Measurements from ENCODE around the gene TMEM184A.

Gene TMEM184A

DNA sequence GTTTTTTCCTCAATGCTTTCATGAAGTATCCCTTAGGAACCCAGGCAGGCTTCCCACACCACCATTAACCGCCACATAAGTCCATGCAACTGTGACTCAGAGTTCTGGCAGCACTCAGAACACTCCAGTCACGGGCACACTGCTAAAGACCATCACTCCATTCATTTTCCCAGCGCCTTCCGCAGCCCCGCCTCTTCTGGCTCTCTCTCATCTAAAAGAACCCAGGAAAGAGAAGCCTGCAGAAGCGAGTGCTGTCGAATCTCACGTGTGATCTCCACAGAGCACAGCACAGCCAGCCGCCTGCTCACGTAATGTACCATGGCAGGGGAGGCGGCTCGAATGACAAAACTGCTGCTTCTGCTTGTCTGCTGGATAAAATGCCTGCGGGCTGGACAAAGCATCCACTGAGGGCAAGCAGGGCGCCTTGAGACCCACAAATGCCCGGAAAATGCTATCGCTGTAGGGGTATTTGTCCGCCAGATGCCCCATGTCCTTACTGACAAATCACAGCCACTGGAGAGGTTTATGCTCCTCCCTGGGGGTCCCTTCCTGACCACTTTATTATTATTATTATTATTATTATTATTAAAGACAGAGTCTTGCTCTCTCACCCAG is 12.0 kb upstream of the TMEM184A start:
- no peak for DNase-seq (ENCODE audit: low read depth in 2 of 2)

DNA sequence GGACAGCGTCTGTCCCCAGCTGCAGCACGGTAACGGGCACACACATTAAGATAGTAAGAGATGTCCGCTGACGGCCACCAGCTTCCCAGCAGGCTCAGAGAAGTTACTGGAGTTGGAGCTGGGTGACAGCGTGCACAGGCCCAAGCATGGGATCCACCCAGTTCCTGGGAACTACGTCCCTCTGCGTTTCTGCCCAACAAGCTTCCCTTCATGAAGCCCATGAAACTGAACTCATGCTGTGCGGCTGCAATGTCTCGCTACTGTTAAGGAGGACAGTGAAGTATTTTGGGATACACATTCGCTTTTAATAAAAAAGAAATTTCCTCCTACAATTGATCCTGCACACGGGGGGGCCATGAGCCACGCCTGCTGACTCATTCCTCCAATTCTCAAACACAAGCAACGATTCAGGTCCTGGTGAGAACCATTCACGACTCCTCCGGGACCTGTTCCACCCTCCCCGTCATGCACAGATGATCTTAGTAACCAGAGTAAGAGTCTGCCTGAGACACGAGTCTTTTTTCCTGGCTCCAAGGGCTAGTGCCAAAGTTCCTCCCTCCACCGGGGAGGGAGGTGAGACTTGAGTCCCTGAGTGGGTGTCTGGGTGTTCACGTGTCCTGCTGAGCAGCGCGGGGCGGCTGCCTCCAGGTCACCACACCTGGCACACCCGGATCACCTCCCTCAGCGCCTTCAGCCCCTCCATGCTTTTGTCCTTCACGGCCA is 11.2 kb upstream of the TMEM184A start:
- DNase-seq (ENCODE audit: low read depth in 2 of 2), result no peak

DNA sequence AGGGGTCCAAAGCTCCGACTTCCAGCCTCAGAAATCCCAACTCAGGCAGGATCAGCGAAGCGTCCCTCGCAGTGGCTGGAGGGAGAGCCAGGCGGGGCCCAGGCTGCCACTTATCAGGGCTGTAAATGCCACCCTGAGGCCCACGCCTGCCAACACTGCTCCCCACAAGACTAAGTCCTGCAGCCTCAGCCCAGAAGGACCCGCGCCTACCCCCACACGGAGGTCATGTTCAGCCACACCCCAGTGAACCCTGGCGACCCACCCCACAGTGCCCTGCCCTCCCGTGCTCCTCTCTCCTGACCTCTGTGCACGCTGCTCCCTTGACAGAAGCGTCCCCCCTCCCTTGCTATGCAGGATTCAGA is 10.7 kb upstream of the TMEM184A start:
- DNase-seq (ENCODE audit: low read depth in 2 of 2), result no peak

DNA sequence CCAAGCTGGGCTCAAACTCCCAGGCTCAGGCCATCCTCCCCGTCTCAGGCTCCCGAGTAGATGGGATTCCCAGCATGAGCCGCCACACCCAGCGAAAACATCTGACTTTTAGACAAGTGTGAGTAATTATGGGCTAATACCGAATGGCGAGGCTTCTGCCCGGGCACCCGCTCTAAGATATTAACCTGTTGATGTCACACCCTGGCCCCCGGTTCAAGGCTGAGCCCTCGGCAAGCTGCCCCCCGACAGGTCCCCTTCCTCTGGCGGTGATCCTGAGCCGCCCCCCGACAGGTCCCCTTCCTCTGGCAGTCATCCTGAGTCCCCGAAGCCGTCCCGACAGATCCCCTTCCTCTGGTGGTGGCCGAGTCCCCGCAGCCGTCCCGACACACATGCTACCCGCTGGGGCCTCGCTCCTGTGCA is 8.6 kb upstream of the TMEM184A start:
- no peak for DNase-seq (ENCODE audit: low read depth in 2 of 2)

DNA sequence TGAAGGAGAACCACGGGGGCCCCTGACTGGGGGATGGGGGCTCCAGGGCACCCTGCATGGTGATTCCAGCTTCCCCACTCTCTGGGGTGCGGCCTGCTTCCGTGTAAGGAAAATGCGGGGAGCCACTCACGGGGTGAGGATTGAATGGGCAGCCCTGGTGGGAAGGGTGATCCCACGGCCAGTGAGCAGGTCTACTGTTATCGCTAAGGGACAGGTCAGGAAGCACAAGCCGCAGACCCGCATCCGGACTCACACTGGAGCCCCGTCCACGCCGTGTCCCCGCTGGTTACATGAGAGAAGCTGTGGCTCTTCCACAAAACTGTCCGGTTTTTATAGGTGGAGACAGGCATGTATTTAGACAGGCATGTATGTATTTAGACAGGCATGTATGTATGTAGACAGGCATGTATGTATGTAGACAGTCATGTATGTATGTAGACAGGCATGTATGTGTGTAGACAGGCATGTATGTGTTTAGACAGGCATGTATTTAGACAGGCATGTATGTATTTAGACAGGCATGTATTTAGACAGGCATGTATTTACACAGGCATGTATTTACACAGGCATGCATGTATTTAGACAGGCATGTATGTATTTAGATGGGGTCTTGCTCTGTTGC is 8.1 kb upstream of the TMEM184A start:
- no peak for DNase-seq (ENCODE audit: low read depth in 2 of 2)

DNA sequence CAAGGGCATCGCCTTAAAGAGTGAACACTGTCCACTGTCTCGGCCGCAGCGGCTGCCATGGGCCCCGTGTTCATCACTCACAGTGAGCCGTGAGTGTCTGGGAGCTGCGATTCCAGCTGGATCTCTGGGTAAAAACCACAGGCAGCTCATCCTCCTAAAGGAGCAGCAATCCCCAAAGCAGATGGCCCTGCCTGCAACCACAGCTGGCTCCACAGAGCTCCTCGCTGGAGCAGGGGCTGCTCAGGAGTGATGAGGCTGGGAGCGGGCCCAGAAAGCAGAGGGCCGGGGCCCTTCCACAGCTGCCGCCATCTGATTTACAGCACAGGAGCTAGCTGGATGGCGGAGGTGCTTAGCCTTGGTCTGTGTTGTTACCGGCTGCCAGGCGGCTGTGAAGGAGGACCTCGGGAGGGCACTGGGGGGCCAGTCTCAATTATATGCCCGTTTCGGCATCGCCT is 6.6 kb upstream of the TMEM184A start:
- no peak for DNase-seq (ENCODE audit: low read depth in 2 of 2)

DNA sequence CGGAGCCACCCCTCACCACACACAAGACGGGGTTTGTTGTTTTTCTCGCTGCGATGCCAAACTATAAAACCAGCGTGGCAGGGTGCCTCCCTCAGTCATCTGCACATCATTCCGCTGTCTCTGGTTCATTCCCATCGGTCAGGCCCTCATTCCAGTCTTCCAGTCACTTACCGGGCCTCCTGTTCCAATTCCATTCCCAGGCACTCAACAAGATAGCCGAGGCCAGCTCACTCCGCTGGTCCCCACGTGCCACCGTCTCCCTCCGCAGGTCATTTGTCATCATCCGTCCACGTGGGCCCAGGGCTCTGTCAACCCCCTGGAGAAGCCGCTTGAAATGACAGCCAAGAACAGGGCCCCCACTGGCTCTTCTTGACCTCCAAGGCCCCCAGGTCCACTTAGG is 6.1 kb upstream of the TMEM184A start:
- DNase-seq (ENCODE audit: low read depth in 2 of 2), result no peak

DNA sequence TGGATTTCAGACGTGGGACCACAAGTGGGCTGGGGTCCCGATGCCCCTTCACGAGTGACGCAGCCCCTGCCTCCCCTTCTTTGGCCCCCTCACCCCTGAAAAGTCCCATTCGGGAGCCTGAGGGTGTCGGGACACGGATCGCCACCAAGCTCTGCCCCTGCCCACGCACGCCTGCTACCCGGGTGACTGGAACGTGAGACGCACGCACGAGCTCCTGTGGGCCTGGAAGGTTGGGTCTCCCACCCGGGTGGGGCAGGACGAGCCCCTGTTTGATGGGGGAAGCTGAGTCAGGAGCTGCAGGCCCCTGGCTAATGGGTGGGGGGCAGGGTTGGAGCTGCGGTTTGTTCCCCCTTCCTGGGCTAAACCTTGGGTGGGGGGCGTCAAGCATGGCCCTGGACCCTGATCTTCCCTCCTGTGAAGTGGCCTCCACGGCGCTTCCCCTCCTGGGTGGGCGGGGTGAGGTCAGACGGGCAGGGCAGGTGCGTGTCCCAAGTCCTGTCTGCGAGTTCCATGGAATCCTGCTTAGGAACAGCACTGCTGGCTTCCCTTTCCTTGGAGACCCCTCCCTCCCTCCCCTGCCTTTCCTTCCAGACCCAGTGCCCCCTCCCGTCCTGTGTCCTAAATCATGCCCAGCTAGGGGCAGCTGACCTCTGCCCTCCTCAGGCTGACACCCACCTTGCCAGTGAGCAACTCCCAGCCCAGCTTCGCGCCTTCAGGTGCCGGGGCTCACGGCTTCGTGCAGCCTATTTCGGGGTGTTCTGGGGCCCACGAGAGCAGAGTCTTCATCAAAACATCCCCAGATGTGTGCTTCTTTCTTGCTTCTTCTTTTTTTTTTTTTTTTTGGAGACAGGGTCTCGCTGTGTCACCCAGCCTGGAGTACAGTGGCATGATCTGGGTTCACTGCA is 5.3 kb upstream of the TMEM184A start:
- DNase-seq (ENCODE audit: low read depth in 2 of 2), result no peak

DNA sequence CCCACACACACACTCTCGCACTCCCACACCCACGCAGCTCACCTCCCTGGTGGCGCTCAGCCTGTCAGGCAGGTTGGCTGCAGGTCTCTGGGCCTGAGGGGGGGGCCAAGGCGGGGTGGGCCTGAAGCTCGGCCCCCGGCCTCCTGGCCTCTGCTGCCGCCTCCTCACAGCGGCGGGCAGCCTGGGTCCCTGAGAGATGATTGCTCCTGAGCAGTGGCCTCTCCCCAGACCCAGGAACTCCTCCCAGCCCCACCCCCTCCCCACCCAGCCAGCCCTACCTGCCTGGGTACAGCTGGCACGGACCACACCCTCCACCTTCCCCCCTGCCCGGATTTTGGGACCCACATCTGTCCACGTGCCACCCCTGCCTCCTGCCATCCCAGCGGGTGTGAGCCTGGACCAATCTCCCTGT is 4.6 kb upstream of the TMEM184A start:
- DNase-seq (ENCODE audit: low read depth in 2 of 2), result no peak

DNA sequence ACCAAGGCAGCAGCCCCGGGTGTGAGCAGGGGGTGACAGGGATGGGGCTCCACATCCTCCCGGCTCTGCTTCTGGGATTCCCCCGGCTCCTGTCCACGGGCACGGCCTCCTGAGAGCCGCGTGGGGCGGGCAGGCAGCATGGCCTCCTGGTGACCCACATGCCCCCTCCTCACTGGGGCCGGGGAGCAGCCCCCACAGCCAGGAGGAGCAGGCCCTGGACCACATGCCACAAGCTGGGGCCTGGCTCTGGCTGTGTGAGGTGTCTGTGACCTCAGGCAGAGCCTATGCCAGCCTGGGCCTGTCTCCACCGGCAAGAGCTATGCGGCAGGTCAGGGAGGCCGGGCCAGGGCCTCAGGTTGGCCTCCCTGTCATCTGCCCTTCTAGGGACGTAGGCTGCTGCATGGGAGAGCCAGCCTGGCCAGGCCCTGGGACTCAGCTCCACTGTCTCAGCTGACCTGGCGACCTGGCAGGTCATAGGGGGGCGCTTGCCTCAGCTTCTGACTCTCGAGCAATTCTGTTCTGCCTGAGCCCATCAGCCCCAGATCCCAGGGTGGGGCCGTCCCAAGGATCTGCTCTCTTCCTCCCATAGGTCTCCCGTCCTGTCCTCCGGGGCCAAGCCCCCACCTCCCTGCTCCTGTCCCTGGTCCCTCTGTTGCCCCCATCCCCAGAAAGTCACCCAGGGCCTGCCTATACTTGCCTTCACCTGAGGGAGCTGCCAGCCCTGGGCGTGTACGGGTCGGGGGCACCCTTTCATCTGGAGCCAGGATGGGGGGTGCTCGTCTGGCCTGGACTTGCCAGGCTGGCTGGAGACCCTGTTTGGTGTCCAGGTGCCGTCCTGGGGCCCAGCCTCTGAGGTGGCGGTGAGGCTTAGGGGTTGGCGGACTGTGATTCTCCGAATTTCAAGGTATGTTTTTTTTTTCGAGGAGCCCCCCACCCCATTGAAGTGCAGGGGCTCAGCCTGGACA is 3.9 kb upstream of the TMEM184A start:
- DNase-seq (ENCODE audit: low read depth in 2 of 2), result no peak

DNA sequence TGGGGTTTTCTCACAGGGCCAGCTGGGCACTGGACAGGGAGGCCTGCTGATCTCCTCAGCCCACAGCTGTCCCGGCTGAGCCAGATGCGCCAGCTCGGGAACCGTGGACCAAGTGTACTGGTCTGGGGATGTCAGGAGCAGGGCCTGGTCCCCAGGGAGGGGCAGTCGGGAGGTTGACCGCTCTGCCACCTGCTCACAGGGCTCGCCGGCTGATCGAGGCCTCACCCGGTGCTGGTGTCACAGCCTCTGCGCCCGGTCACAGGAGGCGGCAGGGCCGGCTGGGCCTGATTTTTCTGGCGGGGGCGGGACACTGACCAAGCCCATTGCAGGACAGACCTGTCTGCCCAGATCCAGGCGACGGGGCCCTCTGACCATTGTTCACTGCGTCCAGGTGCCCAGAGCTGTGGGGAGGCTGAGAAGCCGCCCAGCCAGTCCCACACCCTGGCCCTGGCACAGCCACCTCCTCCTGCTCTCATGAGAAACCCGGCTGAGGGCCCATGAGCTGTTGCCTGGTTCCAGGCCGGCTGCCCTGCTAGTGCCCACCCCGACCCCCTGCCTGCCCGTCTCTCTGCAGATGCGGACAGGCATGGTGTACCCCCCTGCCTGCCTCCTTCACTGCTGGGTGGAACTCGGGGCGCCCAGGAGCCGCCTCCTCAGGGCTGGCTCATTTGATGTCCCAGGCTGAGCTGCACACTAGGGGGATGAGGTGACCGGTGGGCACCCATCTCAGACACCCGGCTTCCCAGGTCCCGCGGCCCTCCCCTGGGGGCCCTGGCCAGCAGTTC is 3.0 kb upstream of the TMEM184A start:
- no peak for DNase-seq (ENCODE audit: low read depth in 2 of 2)

DNA sequence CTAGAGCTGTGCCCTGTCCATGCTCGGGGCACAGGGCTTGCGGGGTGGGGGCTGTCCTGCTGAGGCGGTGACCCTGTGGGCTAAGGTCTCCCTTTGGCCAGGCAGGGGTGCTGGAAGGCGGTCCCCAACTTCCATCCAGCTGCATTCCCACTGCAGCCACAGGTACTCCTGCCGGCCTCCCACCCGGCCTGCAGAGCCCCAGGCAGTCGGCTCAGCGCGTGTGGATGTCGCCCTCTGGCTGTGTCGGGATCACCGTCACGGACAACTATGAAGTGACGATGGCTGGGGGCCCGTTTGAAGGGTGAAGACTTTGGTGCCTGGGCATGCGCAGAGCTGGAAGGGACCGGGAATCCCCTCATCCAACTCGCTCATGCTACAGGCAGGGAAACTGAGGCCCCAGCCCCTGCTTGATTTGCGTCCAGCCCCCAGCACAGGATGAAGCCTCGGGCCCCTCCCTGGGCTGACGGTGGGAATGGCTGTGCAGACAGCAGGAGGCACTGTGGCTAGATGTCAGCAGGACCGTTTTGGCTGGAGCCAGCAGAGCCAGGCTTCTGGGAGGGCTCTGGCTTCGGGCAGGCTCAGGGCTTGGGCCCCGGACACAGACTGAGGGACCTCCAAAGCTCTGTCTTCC is 2.3 kb upstream of the TMEM184A start:
- no peak for DNase-seq (ENCODE audit: low read depth in 2 of 2)

DNA sequence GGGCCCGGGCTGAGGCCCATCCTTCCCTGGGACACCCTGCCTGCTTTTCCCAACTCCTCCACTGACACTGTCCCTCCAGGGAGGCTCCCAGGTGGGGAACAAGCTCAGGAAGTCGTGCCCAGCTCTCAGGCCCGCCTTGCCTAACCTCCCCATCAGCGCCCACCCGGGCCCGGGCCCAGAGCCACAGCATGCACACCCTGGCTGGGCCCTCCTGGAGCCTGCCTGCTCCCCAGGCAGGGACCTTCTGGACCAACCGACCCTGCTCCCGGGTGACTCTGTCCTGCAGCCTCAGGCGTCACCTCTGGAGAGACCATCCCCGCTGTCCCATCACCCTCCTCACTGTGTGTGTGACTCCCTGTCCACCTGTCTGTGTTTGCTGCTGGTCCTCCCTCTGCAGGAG is 1.8 kb upstream of the TMEM184A start:
- DNase-seq (ENCODE audit: low read depth in 2 of 2), result no peak

DNA sequence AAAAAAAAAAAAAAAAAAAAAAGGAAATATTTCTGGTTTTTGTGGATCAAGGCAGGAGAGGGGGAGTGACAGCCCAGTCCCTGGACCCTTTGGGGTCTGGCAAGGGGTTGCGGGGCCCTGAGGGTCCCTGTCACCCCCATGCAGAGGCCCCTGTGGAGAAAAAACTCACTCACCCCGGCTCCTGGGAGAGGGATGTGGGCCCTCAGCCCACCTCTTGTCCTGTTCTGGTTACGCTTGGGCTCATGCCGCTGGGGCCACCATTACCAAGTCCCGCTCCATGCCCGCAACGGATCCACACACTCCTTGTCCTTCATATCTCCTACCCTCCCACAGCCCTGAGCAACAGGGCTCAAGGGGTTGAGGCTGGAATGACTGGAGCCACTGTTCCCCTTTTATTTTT is 1.0 kb upstream of the TMEM184A start:
- no peak for DNase-seq (ENCODE audit: low read depth in 2 of 2)

DNA sequence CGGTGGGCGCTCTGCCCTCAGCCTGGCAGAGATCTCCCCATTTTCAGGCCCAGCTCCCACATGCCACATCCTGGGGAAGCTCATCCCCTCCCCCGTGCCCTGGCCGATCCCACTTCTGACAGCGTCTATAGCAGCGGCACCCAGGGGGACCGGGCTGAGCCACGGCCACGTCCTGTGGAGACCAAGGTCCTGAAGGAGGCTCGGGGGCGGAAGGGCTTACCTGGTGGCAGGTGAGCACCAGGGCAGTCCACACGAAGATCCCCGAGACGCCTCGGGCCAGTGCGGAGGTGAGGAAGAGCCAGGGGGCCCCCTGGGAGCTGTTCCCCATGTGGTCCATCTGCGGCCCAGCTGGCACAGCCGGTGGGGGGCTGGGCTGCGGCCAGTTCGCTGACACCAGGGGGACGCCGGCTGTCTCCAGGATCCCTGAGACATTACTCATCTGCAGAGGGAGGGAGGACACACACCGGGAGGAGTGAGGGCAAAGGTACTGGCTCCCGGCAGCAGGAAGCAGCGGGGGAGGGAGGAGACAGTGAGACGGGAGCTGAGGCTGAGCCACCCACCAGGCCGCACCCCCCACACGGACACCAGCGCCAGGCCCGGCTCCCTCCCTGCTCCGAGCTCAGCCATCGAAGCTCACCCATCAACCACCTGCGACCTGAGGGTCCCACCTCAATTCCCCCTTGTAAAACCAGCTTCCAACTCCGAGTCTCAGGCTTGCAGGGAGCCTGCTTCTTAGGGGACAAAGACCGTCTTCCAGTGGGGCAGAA is 776 bp downstream of the TMEM184A start:
- DNase-seq (ENCODE audit: low read depth in 2 of 2), result no peak

DNA sequence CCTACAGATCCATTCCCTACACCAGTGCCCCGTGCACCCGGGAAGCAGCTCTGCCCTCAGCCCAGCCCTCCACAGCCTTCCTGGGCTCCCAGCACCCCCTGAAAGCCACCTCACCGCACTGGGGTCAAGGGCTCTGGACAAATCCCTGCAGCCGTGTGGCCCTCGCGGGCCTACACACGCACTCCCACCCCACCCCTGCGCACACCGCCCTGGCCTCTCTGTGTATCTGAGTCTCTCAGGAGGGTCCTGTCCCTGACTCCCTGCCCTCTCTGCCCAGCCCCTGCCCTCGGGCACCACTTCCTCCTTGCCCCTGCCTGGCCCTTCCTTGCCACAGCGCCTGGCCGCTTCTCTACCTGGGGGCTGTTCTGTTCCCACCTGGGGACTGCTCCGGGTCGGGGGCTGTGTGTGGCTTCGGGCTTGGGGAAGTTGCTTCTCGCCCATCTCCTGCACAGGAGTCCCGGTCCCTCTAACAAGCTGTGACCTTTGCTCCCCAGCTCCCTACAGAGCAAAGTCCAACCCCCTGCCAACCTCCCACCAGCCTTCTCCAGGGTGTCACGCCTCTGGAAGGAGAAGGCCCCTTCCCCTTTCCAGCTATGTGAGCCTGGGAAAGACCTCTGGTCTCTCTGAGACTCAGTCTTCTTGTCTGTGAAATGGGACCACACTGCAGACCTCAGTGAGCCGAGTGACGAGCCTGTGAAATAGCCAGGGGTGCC is 1.5 kb downstream of the TMEM184A start:
- DNase-seq (ENCODE audit: low read depth in 2 of 2), result no peak

DNA sequence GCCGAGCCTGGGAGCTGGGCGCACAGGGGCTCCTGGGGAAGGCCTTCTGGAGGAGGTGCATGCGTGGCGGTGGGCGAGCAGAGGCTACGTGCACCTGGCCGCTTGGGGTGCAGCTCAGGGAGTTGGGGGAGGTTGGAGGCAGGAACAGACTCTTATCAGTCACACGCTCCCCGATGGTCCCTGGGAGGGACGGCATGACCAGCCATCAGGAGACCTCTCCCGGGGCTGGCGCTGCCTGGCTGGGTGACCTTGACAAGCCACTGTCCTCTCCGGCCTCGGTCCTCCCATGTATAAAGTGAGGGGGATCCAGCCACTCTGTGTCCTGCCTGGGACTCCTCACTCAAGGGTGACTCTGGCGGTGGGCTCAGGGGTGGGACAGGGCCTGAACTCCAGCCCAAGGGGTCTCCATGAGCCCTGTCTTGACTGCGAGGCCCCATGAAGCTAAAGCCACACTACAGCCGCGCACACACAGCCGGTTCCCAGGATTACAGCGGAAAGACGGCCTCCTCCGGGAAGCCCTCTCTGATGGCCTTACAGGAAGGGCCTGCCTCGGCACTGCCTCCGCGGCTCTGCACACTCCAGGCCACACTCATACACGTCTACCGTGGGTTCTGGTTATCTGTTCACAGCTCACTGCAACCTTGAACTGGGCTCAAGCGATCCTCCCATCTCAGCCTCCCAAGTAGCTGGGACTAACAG is 2.3 kb downstream of the TMEM184A start:
- no peak for DNase-seq (ENCODE audit: low read depth in 2 of 2)

DNA sequence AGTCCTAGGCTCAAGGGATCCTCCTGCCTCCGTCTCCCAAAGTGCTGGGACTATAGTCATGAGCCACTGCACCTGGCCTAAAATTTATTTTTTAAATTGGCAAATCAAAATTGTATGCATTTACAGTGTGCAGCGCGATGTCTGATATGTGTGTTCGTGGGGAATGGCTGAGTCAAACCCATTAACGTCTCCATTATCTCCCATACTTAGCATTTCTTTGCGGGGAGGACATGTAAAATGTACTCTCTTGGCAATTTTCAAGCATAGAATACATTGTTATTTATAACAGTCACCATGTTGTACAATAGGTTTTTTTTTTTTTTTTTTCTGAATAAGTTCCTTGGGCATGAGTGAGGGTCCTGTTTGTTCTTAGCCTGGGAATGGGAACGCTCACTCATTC is 3.8 kb downstream of the TMEM184A start:
- DNase-seq (ENCODE audit: low read depth in 2 of 2), result no peak

Measured in stimulated activated CD8-positive, alpha-beta memory T cell treated with anti-CD3 and anti-CD28 coated beads, Interleukin-7, amount 100 ng/mL, for 4 hours (primary cell).